Liver (tissue), 3 donors: ENCODE results near the gene GGNBP2.

Experiments used
- HNF4A ChIP-seq, 2 donors: conservative IDR thresholded peaks; 2 replicates each; pipeline ENCODE4 v1.6.1; 2016; ENCODE audit warnings: antibody characterized with exemption in 2 of 2, mild to moderate bottlenecking in 2 of 2
- HNF4G ChIP-seq: IDR thresholded peaks from 2 replicates; pipeline ENCODE4 v1.6.1; 2016; ENCODE audit warnings: antibody characterized with exemption
- JUND ChIP-seq, 2 donors: IDR thresholded peaks; 2 replicates each; pipeline ENCODE4 v1.6.1; 2016; ENCODE audit warnings: antibody characterized with exemption in 2 of 2
- NR2F2 ChIP-seq: IDR thresholded peaks from 2 replicates; pipeline ENCODE4 v1.6.1; 2016; ENCODE audit warnings: antibody characterized with exemption
- RAD21 ChIP-seq, 2 donors: IDR thresholded peaks; 2 replicates each; pipeline ENCODE4 v1.6.1; 2016; ENCODE audit warnings: antibody characterized with exemption in 2 of 2, mild to moderate bottlenecking in 2 of 2
- RXRA ChIP-seq, 2 donors: IDR thresholded peaks; 2 replicates each; pipeline ENCODE4 v1.6.1; 2017 to 2018; ENCODE audit warnings: antibody characterized with exemption in 2 of 2, mild to moderate bottlenecking in 1 of 2
- SP1 ChIP-seq: IDR thresholded peaks from 2 replicates; pipeline ENCODE4 v1.6.1; 2018; ENCODE audit warnings: antibody characterized with exemption, mild to moderate bottlenecking
- TAF1 ChIP-seq: conservative IDR thresholded peaks from 2 replicates; pipeline ENCODE4 v1.6.1; 2016; ENCODE audit warnings: antibody characterized with exemption, mild to moderate bottlenecking
- YY1 ChIP-seq: IDR thresholded peaks from 2 replicates; pipeline ENCODE4 v1.6.1; 2016; ENCODE audit warnings: antibody characterized with exemption, mild to moderate bottlenecking
- TF ChIP-seq, protein P1 (sequence below): fragments of 150-350 bp; IDR thresholded peaks from 2 replicates; pipeline ENCODE4 v1.5.1; 2017; ENCODE audit warnings: improper control_type of control experiment, low read depth, low read length; ENCODE audit not compliant: missing input control
- TF ChIP-seq, protein P2 (sequence below): IDR thresholded peaks from 2 replicates; pipeline ENCODE4 v1.6.1; 2016; ENCODE audit warnings: antibody characterized with exemption, mild to moderate bottlenecking
- TF ChIP-seq, protein P3 (sequence below): IDR thresholded peaks from 2 replicates; pipeline ENCODE4 v1.6.1; 2016; ENCODE audit warnings: antibody characterized with exemption
- TF ChIP-seq, protein P4 (sequence below): IDR thresholded peaks from 2 replicates; pipeline ENCODE4 v1.6.1; 2016; ENCODE audit warnings: antibody characterized with exemption
- donor health status: healthy.
- donor health status: healthy.

DNA sequence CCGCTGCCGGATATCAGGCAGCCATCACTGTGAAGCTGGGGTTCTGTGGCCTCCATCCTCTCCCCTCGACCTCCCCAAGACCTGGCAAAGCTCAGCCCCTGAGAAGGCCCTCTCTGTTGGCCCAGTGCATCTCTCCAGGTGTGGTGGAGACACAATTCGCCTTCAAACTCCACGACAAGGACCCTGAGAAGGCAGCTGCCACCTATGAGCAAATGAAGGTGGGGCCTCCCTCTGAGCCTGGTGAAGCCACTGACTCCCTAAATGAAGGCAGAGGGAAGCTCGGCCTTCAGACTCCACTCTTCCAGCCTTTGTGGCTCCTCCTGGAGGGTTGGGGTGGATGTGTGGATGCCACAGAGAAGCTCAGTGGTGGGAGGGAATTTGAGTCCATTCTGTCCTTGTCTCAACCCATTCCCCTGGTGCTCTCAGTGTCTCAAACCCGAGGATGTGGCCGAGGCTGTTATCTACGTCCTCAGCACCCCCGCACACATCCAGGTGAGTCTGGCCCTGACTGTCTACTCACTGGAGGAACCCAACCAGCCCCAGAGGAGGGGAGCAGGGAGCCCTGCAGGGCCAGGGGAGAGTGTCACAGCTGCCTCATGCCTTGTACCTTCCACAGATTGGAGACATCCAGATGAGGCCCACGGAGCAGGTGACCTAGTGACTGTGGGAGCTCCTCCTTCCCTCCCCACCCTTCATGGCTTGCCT is 55.0 kb downstream of the GGNBP2 start:
- TF ChIP-seq, protein P1, sequence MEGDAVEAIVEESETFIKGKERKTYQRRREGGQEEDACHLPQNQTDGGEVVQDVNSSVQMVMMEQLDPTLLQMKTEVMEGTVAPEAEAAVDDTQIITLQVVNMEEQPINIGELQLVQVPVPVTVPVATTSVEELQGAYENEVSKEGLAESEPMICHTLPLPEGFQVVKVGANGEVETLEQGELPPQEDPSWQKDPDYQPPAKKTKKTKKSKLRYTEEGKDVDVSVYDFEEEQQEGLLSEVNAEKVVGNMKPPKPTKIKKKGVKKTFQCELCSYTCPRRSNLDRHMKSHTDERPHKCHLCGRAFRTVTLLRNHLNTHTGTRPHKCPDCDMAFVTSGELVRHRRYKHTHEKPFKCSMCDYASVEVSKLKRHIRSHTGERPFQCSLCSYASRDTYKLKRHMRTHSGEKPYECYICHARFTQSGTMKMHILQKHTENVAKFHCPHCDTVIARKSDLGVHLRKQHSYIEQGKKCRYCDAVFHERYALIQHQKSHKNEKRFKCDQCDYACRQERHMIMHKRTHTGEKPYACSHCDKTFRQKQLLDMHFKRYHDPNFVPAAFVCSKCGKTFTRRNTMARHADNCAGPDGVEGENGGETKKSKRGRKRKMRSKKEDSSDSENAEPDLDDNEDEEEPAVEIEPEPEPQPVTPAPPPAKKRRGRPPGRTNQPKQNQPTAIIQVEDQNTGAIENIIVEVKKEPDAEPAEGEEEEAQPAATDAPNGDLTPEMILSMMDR = no peak
- TF ChIP-seq, protein P2, sequence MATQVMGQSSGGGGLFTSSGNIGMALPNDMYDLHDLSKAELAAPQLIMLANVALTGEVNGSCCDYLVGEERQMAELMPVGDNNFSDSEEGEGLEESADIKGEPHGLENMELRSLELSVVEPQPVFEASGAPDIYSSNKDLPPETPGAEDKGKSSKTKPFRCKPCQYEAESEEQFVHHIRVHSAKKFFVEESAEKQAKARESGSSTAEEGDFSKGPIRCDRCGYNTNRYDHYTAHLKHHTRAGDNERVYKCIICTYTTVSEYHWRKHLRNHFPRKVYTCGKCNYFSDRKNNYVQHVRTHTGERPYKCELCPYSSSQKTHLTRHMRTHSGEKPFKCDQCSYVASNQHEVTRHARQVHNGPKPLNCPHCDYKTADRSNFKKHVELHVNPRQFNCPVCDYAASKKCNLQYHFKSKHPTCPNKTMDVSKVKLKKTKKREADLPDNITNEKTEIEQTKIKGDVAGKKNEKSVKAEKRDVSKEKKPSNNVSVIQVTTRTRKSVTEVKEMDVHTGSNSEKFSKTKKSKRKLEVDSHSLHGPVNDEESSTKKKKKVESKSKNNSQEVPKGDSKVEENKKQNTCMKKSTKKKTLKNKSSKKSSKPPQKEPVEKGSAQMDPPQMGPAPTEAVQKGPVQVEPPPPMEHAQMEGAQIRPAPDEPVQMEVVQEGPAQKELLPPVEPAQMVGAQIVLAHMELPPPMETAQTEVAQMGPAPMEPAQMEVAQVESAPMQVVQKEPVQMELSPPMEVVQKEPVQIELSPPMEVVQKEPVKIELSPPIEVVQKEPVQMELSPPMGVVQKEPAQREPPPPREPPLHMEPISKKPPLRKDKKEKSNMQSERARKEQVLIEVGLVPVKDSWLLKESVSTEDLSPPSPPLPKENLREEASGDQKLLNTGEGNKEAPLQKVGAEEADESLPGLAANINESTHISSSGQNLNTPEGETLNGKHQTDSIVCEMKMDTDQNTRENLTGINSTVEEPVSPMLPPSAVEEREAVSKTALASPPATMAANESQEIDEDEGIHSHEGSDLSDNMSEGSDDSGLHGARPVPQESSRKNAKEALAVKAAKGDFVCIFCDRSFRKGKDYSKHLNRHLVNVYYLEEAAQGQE = no peak
- TF ChIP-seq YY1 (no peak), NR2F2 (no peak), HNF4G (no peak), HNF4A (conservative IDR thresholded peaks at IDR 0.05) (no peak), TAF1 (no peak), SP1 (no peak), JUND (IDR thresholded peaks at IDR 0.05) (no peak), RXRA (IDR thresholded peaks at IDR 0.05) (no peak), RAD21 (IDR thresholded peaks at IDR 0.05) (no peak)
- TF ChIP-seq, protein P3, sequence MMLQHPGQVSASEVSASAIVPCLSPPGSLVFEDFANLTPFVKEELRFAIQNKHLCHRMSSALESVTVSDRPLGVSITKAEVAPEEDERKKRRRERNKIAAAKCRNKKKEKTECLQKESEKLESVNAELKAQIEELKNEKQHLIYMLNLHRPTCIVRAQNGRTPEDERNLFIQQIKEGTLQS = no peak
- TF ChIP-seq, protein P4, sequence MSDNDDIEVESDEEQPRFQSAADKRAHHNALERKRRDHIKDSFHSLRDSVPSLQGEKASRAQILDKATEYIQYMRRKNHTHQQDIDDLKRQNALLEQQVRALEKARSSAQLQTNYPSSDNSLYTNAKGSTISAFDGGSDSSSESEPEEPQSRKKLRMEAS = no peak
